GM19023 (cell line): ENCODE results near the gene ACACA.

Experiments
- ATAC-seq: cut with Tn5 transposase; IDR thresholded peaks from one replicate; pipeline ENCODE4 v1.9.1; 2021; ENCODE audit warnings: mild to moderate bottlenecking, moderate library complexity; ENCODE audit not compliant: unreplicated experiment

The ACACA gene

GRCh38 chr17:37294888-37295287 is 111.7 kb downstream of the ACACA start:
- ATAC-seq: no peak

- no peak for ATAC-seq
These were observed 112.9 kb downstream of the ACACA start for GRCh38 chr17:37293770-37294169.

DNA sequence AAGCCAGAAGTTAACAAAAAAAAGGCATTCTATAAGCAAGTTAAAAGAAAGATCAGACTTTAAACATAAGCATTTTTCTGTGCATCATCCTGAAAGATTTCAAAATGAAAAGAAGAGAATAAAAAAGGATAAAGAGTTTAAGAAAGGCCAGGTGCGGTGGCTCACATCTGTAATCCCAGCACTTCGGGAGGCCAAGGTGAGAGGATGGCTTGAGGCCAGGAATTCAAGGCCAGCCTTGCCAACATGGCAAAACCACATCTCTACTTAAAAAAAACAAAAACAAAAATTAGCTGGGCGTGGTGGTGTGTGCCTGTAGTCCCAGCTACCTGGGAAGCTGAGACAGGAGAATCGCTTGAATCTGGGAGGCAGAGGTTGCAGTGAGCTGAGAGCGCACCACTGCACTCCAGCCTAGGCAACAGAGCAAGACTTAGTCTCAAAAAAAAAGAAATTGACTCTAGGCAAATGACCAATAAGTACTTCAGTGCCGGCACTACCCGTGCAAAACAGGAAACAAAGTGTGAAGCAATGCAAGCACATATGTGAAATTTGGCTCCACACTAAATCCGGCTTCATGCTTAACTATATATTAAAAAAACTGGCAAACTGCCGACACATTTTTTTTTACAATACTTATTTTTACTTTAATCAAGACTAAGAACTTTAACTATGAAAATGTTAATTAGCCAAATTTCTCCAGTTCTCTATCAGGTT is 114.1 kb downstream of the ACACA start:
- no peak for ATAC-seq

DNA sequence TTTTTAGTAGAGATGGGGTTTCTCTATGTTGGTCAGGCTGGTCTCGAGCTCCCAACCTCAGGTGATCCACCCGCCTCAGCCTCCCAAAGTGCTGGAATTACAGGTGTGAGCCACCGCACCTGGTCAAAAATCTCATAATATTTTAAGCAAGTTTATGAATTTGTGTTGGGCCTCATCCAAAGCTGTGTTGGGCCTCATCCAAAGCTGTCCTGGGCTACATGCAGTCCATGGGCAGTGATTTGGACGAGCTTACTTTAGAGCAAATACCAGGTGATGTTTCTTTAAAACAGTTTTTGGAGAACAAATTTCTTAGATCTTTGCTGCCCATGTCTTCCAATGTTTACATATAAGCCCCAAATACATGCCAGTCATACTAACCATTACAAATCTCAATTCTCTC is 115.3 kb downstream of the ACACA start:
- no peak for ATAC-seq

DNA sequence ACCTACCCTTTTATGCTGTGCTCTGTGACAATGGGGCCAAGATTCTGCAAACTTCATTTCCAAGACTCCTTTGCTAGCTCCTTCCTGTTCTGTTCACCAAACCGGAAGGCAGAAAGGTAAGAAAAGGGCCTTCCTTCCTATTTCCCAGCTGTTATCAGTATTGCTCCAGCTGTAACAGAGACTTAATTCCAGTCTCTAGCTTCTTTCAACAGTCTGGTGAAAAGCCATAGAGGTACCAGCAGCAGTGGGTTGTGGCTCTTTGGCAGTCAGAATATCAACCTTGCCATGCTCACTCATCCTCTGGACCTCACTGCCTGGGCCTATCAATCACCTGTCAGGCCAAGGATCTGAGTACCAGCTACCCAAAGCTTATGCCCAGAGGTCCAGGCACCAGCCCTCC is 120.2 kb downstream of the ACACA start:
- ATAC-seq: no peak

DNA sequence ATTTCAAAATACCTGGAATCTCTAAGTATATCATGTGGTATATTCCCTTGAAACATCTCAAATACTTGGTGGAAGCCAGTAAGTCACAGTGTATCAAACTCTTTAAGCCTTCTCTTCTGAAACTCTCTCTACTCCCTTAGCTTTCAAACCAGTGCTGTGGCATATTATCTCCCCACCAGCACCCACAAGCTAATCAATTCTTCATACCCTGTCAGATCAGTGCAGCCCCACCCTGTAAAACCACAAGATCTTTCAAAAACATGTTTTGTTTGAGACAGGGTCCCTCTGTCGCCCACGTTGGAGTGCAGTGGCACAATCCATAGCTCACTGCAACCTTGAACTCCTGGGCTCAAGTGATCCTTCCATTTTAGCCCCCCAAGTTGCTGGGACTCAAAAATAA is 122.4 kb downstream of the ACACA start:
- no peak for ATAC-seq

GRCh38 chr17:37283414-37283961 is 123.1 kb downstream of the ACACA start:
- ATAC-seq: no peak

GRCh38 chr17:37280841-37281240 is 125.8 kb downstream of the ACACA start:
- no peak for ATAC-seq

GRCh38 chr17:37278247-37278894 is 128.3 kb downstream of the ACACA start:
- no peak for ATAC-seq

GRCh38 chr17:37276475-37276874 is 130.2 kb downstream of the ACACA start:
- no peak for ATAC-seq

DNA sequence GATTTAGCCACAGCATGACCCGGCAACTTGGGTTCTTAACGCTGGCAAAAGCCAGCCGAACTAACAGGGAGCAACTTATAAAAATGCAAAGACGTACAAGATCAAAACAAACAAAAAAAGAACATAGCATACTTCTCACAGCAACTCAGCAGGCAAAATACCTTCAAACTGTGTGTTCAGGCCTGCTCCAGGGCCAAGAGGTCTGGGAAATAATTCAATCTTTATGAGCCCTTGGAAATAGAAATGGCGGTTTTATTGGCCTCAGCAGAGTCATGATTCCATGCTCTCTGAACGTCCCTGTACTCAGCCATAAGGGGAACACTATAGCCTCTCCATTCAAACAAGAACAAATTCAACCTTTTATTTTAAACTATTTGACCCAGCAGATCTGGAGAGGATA is 132.2 kb downstream of the ACACA start:
- no peak for ATAC-seq

- no peak for ATAC-seq
These were observed 133.1 kb downstream of the ACACA start for GRCh38 chr17:37273409-37274051.

- ATAC-seq: no peak
These were observed 141.0 kb downstream of the ACACA start for GRCh38 chr17:37265446-37266173.

DNA sequence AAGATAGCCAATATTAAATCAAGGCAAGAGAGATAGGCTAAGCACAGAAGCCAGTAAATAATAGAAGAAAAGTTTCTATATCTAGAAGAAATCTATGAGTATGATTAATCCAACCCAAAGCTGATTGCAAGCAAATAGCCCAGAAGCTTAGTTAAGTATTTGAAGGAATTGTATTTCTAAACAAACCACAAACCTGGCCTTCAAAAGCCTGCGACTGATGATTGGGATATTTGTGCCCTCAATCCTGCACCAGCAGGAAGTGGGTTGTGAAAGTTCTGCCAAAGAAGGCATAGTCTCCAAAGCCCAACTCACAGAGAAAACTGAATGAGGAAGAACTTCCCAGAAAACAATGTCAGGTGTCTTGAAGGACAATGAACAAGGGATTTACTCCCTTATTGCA is 145.3 kb downstream of the ACACA start:
- no peak for ATAC-seq

DNA sequence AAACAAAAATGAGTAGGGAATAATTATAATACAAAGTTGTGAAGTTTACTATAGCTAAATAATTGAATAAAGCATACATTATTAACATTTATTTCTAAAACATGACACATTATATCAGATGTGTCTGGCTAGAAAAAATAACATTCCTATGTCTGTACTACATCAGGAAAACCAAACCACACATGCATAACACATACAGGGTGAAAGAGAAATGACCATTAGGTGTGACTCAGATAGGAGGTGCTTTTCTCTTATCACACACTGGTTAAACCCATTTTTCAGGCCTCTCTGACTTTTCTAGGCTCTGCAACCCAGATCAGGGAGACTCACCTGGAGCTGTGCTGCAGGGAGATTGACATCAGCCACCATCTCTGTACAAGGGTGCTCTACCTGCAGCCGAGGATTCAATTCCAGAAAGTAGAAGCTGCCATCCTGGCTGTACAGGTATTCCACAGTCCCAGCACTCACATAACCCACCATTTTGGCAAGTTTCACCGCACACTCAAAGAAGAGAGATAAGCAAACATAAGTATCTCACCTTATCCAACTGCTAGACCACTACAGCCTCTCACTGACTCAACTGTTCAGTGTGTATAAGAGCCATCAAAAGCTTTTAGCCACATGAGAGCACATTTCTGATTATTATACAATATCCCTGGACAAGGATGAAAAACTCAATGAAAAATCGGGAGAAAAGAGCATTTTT is 147.5 kb downstream of the ACACA start:
- no peak for ATAC-seq

DNA sequence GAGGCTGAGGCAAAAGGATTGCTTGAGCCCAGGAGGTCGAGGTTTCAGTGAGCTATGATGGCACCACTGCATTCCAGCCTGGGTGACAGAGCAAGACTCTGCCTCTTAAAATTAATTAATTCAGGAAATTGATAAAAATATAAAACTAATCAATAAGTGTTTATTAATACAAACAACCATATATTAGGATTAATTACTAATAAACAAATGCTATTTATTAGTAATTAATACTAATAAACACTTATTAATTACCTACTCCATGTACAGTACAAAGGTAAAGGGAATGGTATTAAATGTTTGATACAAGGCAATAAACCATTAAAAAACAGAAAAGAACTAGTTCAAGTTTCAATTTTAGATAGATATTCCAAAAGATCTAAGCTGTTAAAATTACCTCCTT is 150.0 kb downstream of the ACACA start:
- ATAC-seq: no peak

- ATAC-seq: no peak
These were observed 151.2 kb downstream of the ACACA start for GRCh38 chr17:37255432-37255831.

GRCh38 chr17:37247825-37248224 is 158.8 kb downstream of the ACACA start:
- ATAC-seq: no peak

- ATAC-seq: no peak
These were observed 160.6 kb downstream of the ACACA start for GRCh38 chr17:37246085-37246484.

DNA sequence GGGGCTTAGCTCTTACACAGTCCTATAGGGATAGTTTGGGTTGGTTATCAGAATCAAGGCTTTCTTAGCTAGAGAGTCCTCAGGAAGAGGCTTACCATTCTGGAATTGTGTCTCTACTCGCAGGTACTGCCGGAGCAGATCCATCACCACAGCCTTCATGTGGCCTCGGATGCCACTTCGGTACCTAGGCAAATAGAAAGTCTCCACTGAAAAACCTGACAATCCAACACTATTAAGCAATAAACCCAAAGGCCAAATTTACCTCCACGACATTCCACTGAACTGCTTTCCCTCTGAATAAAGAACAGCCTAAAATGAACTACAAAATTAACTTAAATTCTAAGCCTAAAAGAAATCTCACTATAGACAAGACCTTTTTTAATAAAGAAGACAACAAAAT is 166.3 kb downstream of the ACACA start:
- no peak for ATAC-seq
